ENCODE data around the gene CADPS2. TPM values are rescaled to one million over a fixed set of nuclear protein-coding genes. Genes with fewer than 3 reads are reported as not detected.

Gene CADPS2
- total RNA-seq, 2 donors from 2014 or later: not detected

DNA sequence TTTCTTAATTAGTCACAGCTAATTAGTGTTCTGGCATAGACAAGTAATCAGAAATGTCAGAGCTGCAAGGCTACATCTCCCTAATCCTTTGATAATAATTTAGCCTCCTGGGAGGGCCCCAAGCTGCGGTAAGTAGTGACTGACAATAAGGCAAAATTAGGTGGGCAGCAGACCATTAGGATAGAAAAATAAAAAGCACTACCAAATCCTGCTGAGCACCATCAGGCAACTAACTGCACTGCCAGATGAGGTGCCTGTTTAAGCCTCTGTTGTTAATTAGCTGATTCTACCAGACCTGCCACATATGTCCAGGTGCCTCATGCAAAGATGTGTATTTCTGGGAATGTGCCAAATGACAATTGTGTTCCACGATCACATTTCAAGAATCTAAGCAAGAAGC lies 549.2 kb downstream of the CADPS2 start:
- Mint-ChIP-seq H3K27ac (no peak overlapping the region), H3K36me3 (ENCODE audit: low read depth) (no peaks in the 10 kb centered on the region), H3K27me3 (no peaks in the 10 kb centered on the region), H3K4me1 (no peaks in the 10 kb centered on the region), H3K4me3 (no peak overlapping the region)
- ATAC-seq: no peak
- no peak for DNase-seq
- H3K9me3 ChIP-seq (ENCODE audit: control insufficient read depth, low read length, poor library complexity, severe bottlenecking): no peaks in the 10 kb centered on the region

DNA sequence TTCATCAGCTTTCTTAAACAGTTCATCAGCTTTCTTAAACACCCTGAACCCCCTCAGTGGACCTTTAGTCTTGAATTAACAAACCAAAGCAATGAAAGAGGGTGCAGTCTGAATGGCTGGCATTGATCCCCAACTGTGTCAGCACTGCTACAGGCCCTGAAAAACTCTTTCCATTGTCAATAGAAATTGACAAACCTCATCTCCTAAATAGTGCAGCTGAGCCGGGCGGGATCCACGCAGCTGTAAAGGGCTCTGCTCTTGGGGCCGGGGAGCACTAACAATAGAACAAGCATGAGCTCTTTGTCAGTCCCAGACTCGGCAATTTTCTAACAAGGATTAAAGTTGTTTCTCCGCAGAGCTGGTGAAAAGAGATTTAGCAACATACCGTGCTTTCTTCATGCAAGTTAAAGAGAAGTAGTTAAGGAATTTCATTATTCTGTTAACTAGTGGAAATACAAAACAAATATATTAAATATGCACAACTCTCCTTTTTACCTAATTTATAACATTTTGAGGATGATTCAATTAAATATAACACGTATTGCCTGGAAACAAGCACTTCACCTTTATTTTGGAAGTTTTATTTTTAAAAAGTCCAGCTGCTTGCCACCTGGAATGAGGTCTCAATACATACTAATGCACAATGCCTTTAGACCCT lies 557.0 kb downstream of the CADPS2 start:
- H3K27ac Mint-ChIP-seq: no peak overlapping the region
- H3K4me1 Mint-ChIP-seq: no peaks in the 10 kb centered on the region
- no peaks in the 10 kb centered on the region for H3K36me3 Mint-ChIP-seq (ENCODE audit: low read depth)

DNA sequence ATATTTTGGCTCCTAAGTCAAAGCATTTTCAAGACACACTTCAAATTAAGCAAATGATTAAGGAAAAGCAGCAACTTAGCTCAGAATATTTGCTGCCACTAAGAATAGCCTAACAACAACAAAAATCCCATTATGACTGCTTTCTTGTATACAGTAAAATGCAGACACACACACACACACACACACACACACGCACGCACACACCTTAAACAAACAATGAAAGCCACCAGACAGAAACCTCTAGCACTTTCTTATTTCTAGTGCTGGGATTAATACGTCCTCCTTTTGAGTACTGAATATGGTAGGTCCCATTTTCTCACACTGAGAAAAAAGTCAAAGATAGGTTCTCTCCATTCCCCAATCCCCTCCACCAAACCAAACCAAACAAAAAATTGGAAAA lies 558.3 kb downstream of the CADPS2 start:
- H3K9me3 ChIP-seq (ENCODE audit: control insufficient read depth, low read length, poor library complexity, severe bottlenecking): no peaks in the 10 kb centered on the region
- H3K4me3 Mint-ChIP-seq: no peak overlapping the region
- no peak for ATAC-seq
- H3K36me3 Mint-ChIP-seq (ENCODE audit: low read depth): no peaks in the 10 kb centered on the region
- DNase-seq: no peak
- H3K4me1 Mint-ChIP-seq: no peaks in the 10 kb centered on the region
- no peaks in the 10 kb centered on the region for H3K27me3 Mint-ChIP-seq
- H3K27ac Mint-ChIP-seq: no peak overlapping the region

More for the DNA sequence above, 557.0 kb downstream of the CADPS2 start:
- DNase-seq (no peak), ATAC-seq (no peak)
- no peak overlapping the region for H3K4me3 Mint-ChIP-seq
- H3K27me3 Mint-ChIP-seq: no peaks in the 10 kb centered on the region
- H3K9me3 ChIP-seq (ENCODE audit: control insufficient read depth, low read length, poor library complexity, severe bottlenecking): no peaks in the 10 kb centered on the region

DNA sequence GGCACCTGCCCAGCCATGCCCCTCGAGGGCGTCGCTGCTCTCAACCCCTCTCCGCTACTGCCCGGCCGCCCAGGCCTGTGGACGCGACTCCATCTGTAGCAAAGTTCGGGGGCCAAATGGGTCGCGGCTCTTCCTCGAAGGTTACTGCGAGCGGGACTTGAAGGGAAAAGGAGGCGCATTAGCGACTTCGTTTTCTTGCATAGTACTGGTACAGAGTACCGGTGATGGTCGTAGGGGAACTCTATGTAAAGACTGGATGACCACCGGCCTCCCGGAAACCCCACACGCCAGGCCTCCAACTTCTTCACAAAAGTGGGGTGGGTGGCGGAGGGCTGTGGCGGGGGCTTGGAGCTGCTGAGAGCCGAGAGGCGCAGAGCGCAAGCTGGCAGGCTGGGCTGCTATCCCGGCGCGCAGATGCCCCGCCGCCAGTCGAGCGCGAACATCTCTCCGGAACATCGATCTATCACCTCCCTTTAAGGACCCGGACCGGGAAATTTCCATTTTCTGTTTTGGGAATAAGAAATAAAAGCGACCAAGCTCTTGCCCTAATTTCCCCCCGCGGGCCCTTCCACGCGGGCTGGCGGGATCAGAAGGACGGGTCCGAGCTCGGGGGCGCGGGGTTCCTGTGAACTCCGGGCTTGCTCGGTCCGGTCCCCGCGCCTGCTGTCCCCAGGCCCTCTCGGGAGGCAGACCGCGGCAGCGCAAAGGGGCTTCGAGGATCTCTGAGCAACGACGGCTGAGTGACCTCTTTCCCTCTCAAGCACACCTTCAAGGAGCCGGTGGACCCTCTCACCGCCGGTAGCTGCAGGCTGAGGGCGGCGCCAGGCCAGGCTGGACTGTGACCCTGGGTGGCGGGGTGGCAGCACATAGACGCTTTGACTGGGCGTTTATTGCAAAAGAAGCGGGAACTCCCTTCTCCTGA lies 569.5 kb downstream of the CADPS2 start:
- Mint-ChIP-seq H3K27ac (no peak overlapping the region), H3K27me3 (peaks cover 40% of the 10 kb centered on the region), H3K4me1 (no peaks in the 10 kb centered on the region), H3K4me3 (no peak overlapping the region), H3K36me3 (ENCODE audit: low read depth) (no peaks in the 10 kb centered on the region)
- DNase-seq (no peak), ATAC-seq (no peak)
- H3K9me3 ChIP-seq (ENCODE audit: control insufficient read depth, low read length, poor library complexity, severe bottlenecking): no peaks in the 10 kb centered on the region

DNA sequence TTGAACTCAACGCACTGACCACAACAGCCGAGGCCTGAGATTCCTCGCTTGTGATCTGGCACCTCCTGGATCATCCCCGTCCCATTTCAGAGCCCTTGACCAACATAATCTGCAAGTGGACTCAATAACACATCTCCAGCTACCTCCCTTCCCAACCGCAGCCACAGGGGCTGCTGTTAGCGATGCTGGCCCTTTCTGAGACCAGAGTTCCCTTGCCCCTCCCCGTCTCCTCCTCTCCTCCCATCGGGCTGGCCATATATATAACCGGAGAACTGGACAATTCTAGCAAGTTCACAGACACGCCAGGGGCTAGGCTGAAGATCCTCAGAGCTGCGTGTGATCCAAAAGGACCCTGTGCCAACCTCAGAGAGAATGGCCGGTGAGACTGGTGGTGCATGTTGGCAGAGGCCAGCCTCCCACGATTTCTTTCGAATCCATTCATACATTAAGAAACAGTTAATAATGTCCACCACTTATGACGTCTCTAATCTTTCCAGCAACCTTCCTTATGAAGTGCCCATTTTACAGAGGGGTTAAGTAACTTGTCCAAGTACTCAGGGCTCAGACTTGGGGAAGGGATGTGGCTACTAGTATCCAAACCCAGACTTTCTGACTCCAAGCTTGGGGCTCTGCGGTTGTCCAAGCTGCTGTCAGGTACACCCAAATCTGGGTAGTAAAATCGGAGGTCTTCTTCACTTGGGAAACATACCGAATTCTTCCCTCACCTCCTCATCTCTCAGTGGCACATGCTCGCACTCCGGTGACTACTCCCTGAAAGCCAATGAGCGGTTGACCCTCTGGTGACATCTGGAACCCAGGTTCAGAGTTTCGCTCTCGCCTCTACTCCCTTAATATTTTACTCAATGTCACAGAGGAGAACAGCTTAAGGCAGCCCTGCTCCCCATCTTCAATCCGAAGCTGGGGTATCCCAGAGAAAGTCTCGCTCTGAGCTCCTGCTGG lies 570.5 kb downstream of the CADPS2 start:
- peaks cover 48% of the 10 kb centered on the region for H3K27me3 Mint-ChIP-seq
- H3K36me3 Mint-ChIP-seq (ENCODE audit: low read depth): no peaks in the 10 kb centered on the region
- ATAC-seq (no peak), DNase-seq (no peak)
- no peaks in the 10 kb centered on the region for H3K9me3 ChIP-seq (ENCODE audit: control insufficient read depth, low read length, poor library complexity, severe bottlenecking)
- H3K4me1 Mint-ChIP-seq: no peaks in the 10 kb centered on the region
- H3K27ac Mint-ChIP-seq: no peak overlapping the region
- no peak overlapping the region for H3K4me3 Mint-ChIP-seq

DNA sequence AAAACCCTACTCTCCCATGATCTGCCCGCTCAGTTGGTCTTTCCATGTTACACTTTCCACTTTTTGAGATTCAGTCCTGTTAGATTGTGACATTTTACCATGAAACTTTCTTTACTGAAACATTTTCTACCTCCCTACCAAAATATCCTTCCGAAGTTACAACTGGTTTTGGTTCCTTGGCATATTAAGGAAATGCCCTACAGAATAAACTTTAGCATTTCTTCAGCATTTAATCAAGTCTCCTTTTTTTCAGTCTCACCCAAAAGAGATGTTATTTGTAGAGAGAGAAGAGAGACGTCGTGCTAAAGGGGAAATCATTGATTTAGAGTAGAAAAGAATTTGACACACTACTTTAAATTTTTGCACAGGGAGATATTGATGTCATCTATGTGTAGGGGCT lies 572.0 kb downstream of the CADPS2 start:
- Mint-ChIP-seq H3K27ac (no peak overlapping the region), H3K4me1 (no peaks in the 10 kb centered on the region), H3K4me3 (no peak overlapping the region), H3K27me3 (peaks cover 52% of the 10 kb centered on the region), H3K36me3 (ENCODE audit: low read depth) (no peaks in the 10 kb centered on the region)
- H3K9me3 ChIP-seq (ENCODE audit: control insufficient read depth, low read length, poor library complexity, severe bottlenecking): no peaks in the 10 kb centered on the region
- no peak for ATAC-seq
- DNase-seq: no peak

DNA sequence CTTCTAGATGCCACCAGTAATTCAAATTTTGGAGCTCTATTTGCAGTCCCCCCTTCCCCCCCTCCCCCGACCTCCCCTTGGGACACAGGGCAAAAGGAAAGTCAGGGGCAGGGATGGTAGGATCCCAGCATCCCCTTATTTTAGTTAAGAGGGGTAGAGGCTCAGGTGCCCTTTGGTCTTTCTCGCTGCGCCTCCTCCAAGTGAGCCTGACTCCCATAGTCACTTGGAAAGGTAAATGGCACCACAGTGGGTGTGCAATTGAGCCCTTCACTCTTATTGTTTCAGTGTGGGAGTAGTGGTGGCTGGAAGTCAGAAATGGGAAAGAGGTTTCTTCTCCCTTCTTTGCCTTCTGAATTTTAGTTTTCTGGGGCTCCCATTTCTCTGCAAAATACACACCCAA lies 573.5 kb downstream of the CADPS2 start:
- Mint-ChIP-seq H3K4me1 (no peaks in the 10 kb centered on the region), H3K4me3 (no peak overlapping the region), H3K27me3 (peaks cover 62% of the 10 kb centered on the region), H3K27ac (no peak overlapping the region), H3K36me3 (ENCODE audit: low read depth) (no peaks in the 10 kb centered on the region)
- no peak for ATAC-seq
- no peak for DNase-seq
- no peaks in the 10 kb centered on the region for H3K9me3 ChIP-seq (ENCODE audit: control insufficient read depth, low read length, poor library complexity, severe bottlenecking)

DNA sequence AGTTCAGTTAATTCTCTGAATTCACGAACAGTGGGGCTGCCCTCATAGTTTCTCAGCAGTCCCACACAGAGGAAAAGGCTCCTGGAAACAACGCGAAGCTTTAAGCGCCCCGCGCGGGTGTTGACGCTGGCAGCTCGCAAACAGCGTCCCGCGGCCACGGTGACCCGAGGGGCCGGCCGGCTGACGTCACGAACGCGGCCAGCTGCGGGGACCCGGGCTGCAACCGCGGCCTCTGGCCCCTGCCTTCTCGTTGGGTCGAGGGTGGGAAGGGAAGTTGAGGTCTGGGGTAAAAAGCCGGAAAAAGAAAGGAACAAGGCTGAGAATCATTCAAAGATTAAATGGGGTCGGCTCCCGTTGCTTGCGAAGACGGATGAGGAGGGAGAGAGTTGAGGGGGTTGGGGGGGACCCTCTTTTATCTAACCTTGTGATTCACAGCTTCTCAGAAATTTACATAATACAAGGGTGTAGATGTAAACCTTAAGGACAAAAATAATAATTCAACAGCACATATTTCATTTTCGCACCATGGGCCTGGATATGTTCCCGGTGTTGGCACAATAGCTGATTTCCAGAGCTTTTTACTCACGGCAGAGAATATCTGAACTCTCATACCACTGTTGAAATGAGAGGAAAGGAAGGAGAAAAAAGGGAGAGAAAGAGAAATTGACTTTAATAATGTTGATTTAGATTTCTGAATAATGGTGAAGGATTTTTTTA lies 574.4 kb downstream of the CADPS2 start:
- H3K36me3 Mint-ChIP-seq (ENCODE audit: low read depth): no peaks in the 10 kb centered on the region
- DNase-seq (no peak), ATAC-seq (no peak)
- no peak overlapping the region for H3K4me3 Mint-ChIP-seq
- no peaks in the 10 kb centered on the region for H3K9me3 ChIP-seq (ENCODE audit: control insufficient read depth, low read length, poor library complexity, severe bottlenecking)
- H3K27me3 Mint-ChIP-seq: peaks cover 62% of the 10 kb centered on the region
- H3K4me1 Mint-ChIP-seq: no peaks in the 10 kb centered on the region
- no peak overlapping the region for H3K27ac Mint-ChIP-seq

DNA sequence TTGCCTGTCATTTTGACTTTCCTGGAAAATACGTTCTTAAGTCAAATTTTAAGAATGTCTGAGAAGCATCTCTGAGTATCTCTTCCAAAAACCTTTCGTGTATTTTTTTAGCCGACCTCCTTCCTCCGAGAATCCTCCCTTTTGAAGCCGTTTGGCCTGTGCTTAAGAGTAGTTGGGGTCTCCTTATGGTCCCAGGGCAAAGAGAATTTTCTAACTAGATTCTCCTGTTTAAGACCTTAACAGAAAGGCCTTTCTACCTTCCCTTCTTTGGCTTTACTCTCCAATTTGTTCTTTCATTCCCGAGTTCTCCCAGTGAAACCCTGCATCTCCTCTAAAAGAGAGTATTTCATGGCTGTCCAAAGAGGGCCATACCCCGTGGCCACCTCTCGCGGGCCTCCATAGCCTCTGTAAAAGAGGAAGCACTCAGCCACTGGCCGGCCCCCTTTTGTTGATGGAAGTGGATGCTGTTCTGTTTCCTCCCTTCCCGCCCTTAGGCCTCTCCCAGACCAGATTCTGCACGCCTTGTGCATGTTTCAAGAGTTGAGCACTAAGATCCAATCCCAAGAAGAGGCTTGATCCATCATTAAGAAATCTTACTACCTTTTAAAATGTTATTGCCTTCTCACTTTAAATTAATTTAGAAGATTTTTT lies 575.1 kb downstream of the CADPS2 start:
- no peak overlapping the region for H3K27ac Mint-ChIP-seq
- no peak overlapping the region for H3K4me3 Mint-ChIP-seq
- H3K27me3 Mint-ChIP-seq: peaks cover 65% of the 10 kb centered on the region
- no peak for DNase-seq
- no peaks in the 10 kb centered on the region for H3K9me3 ChIP-seq (ENCODE audit: control insufficient read depth, low read length, poor library complexity, severe bottlenecking)
- H3K36me3 Mint-ChIP-seq (ENCODE audit: low read depth): no peaks in the 10 kb centered on the region
- H3K4me1 Mint-ChIP-seq: no peaks in the 10 kb centered on the region
- no peak for ATAC-seq

DNA sequence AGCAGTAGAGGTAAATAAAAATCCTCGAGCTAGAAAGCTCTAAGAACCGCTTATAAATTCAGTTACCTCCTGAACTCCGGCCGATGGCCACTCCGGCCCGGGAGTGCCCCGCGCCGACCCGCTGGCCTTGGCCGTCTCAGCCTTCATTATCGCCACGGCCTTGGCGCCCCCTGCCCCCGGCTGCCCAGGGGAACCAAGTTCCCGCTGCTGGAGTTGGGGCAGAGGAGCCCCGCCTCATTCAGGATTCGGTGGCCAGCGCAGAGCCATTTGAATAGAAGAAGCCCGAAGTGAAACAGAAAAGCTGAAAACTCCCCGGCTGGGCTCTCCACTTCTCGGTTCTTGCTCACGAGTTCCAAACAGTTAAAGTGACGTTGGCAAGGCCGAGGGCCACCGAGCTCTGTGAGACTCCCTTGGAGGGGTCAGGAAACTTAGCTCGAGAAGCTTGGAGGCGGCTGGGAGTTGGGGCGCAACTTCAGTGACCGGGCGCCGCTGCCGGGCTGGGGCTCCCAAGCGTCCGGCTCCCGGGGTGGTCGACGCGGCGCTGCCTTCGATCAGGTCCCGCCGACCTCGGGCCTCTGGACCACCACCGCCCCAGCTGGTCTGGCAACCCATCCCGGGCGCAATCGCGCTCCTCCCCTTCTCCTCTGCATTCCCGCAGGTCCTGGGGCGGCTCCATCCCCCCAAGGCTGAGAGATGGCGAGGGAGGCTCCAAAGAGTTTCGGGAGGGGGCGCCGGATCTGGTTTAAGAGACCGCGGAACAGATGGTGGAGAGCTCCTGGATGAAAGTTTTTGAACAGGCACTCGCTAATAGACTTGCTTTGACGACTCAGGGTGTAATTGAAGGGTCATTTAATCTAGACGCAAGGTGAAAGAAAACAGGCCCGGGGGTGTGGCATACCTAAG lies 575.9 kb downstream of the CADPS2 start:
- Mint-ChIP-seq H3K36me3 (ENCODE audit: low read depth) (no peaks in the 10 kb centered on the region), H3K4me1 (no peaks in the 10 kb centered on the region)

DNA sequence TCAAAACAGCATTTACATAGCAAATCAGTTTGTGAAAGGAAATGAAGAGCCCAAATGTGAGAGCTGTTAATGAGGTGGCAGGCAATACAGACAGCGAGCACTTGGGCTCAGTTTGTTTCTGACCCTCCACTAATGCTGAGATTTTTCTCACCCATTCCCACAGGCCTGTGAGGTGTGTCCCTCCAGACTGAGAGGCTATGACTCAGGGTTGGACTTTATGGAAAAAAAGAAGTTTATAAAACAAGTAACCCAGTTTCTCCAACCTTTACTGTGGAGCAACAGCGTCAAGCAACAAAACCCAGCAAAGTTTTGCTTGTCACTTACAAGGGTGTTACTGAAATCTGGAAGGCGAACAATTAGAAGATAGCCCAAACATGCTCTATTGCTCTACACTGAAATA lies 576.8 kb downstream of the CADPS2 start:
- Mint-ChIP-seq H3K27me3 (peaks cover 63% of the 10 kb centered on the region), H3K27ac (no peak overlapping the region), H3K36me3 (ENCODE audit: low read depth) (peaks cover 2% of the 10 kb centered on the region), H3K4me1 (no peaks in the 10 kb centered on the region), H3K4me3 (no peak overlapping the region)
- ATAC-seq (no peak), DNase-seq (no peak)
- H3K9me3 ChIP-seq (ENCODE audit: control insufficient read depth, low read length, poor library complexity, severe bottlenecking): no peaks in the 10 kb centered on the region

More for the DNA sequence above, 575.9 kb downstream of the CADPS2 start:
- H3K4me3 Mint-ChIP-seq: no peak overlapping the region
- peaks cover 65% of the 10 kb centered on the region for H3K27me3 Mint-ChIP-seq
- no peak for ATAC-seq
- H3K9me3 ChIP-seq (ENCODE audit: control insufficient read depth, low read length, poor library complexity, severe bottlenecking): no peaks in the 10 kb centered on the region
- DNase-seq: no peak
- H3K27ac Mint-ChIP-seq: no peak overlapping the region
